Panc1 (cell line): ENCODE measurements around the gene DAPK2.

ENCODE experiments used
- POLR2AphosphoS5 ChIP-seq: IDR thresholded peaks from 2 replicates; pipeline ENCODE4 v1.6.1; 2012; ENCODE audit warnings: mild to moderate bottlenecking, low read depth, low read length, moderate library complexity
- SIN3A ChIP-seq: IDR thresholded peaks from 2 replicates; pipeline ENCODE4 v1.6.1; 2012; ENCODE audit warnings: low read depth, mild to moderate bottlenecking, low read length, moderate library complexity, borderline replicate concordance; ENCODE audit not compliant: insufficient read depth
- TCF7L2 ChIP-seq: IDR thresholded peaks from 2 replicates; pipeline ENCODE4 v1.6.1; 2011; ENCODE audit warnings: mild to moderate bottlenecking, low read depth, low read length, inconsistent platforms
- TF ChIP-seq, protein P1 (sequence below): fragments of 450-650 bp; IDR thresholded peaks from 2 replicates; pipeline ENCODE4 v1.5.1; 2017; ENCODE audit warnings: mild to moderate bottlenecking
- TF ChIP-seq, protein P2 (sequence below), 2 experiments: IDR thresholded peaks; 2 replicates each; pipeline ENCODE4 v1.6.1; 2011 to 2012; ENCODE audit warnings: low read depth in 2 of 2, control low read depth in 1 of 2, low read length in 1 of 2, mild to moderate bottlenecking in 1 of 2, moderate library complexity in 1 of 2; ENCODE audit not compliant: insufficient read depth in 1 of 2

DNA sequence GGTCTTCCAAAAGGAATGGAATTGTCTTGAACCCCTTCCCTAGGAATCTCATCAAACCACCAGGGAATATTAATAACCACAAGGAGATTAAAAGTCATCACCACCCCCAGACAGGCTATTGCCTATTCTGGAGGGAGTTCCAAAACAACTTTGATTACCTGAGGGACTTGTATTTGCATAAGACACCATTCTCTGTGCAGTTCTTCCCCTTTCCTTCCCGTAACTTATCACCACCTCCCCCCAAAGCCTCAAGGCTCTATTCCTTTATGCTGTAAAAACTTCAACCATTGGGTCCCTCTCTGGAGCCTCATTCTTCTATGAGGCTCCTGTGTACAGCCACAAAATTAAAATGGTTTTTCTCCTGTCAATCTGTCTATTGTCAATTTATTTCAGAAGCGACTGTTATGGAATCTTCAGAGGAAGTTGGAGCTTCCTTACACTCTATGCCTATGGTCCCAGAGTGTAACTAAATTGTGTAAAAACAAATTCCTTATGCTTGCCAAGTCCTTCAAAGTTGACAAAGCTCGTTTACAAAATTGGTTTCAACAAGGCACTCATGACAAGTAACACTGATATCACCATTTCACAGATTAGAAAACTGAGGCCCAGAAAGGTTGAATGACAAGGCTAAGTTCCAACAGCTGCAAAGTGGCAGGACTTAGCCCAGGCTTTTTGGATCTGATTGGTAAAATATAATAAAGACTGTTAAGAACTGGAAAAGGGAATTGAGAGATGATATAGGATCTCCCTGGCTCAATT lies 144.2 kb downstream of the DAPK2 start:
- TF ChIP-seq, protein P1, sequence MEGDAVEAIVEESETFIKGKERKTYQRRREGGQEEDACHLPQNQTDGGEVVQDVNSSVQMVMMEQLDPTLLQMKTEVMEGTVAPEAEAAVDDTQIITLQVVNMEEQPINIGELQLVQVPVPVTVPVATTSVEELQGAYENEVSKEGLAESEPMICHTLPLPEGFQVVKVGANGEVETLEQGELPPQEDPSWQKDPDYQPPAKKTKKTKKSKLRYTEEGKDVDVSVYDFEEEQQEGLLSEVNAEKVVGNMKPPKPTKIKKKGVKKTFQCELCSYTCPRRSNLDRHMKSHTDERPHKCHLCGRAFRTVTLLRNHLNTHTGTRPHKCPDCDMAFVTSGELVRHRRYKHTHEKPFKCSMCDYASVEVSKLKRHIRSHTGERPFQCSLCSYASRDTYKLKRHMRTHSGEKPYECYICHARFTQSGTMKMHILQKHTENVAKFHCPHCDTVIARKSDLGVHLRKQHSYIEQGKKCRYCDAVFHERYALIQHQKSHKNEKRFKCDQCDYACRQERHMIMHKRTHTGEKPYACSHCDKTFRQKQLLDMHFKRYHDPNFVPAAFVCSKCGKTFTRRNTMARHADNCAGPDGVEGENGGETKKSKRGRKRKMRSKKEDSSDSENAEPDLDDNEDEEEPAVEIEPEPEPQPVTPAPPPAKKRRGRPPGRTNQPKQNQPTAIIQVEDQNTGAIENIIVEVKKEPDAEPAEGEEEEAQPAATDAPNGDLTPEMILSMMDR = no peak
- TF ChIP-seq, protein P2, sequence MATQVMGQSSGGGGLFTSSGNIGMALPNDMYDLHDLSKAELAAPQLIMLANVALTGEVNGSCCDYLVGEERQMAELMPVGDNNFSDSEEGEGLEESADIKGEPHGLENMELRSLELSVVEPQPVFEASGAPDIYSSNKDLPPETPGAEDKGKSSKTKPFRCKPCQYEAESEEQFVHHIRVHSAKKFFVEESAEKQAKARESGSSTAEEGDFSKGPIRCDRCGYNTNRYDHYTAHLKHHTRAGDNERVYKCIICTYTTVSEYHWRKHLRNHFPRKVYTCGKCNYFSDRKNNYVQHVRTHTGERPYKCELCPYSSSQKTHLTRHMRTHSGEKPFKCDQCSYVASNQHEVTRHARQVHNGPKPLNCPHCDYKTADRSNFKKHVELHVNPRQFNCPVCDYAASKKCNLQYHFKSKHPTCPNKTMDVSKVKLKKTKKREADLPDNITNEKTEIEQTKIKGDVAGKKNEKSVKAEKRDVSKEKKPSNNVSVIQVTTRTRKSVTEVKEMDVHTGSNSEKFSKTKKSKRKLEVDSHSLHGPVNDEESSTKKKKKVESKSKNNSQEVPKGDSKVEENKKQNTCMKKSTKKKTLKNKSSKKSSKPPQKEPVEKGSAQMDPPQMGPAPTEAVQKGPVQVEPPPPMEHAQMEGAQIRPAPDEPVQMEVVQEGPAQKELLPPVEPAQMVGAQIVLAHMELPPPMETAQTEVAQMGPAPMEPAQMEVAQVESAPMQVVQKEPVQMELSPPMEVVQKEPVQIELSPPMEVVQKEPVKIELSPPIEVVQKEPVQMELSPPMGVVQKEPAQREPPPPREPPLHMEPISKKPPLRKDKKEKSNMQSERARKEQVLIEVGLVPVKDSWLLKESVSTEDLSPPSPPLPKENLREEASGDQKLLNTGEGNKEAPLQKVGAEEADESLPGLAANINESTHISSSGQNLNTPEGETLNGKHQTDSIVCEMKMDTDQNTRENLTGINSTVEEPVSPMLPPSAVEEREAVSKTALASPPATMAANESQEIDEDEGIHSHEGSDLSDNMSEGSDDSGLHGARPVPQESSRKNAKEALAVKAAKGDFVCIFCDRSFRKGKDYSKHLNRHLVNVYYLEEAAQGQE (IDR thresholded peaks at IDR 0.05; ENCODE audit: insufficient read depth in 1 of 2, low read depth in 2 of 2, low read length in 1 of 2) = no peak
- TF ChIP-seq POLR2AphosphoS5 = no peak
- no peak for TF ChIP-seq SIN3A
- no peak for TF ChIP-seq TCF7L2
